ENCODE data around the gene SOX14.

The SOX14 gene

GRCh38 chr3:137764001-137764433 lies at the start of gene SOX14:
Gene SOX14, plus strand, starts transcription at chr3:137764315. Its CDS starts 470 bp downstream, at chr3:137764785.
- DNase-seq (ENCODE audit: low spot score): no peak

GRCh38 chr3:137714551-137714950 lies 49.6 kb upstream of the SOX14 start:
- no peak for DNase-seq (ENCODE audit: low spot score)

- DNase-seq (ENCODE audit: low spot score): no peak
Measured at GRCh38 chr3:137724240-137724639, 39.9 kb upstream of the SOX14 start.

GRCh38 chr3:137737208-137737607 lies 26.9 kb upstream of the SOX14 start:
- no peak for DNase-seq (ENCODE audit: low spot score)

- DNase-seq (ENCODE audit: low spot score): no peak
Measured at GRCh38 chr3:137738710-137739109, 25.4 kb upstream of the SOX14 start.

- no peak for DNase-seq (ENCODE audit: low spot score)
Measured at GRCh38 chr3:137743608-137744007, 20.5 kb upstream of the SOX14 start.

- DNase-seq (ENCODE audit: low spot score): no peak
Measured at GRCh38 chr3:137746808-137747207, 17.3 kb upstream of the SOX14 start.

- DNase-seq (ENCODE audit: low spot score): no peak
Measured at GRCh38 chr3:137759505-137759904, 4.6 kb upstream of the SOX14 start.

GRCh38 chr3:137760341-137761098 lies 3.6 kb upstream of the SOX14 start:
- DNase-seq (ENCODE audit: low spot score): no peak

- no peak for DNase-seq (ENCODE audit: low spot score)
Measured at GRCh38 chr3:137761099-137761562, 3.0 kb upstream of the SOX14 start.

- no peak for DNase-seq (ENCODE audit: low spot score)
Measured at GRCh38 chr3:137761563-137762503, 2.3 kb upstream of the SOX14 start.

- no peak for DNase-seq (ENCODE audit: low spot score)
Measured at GRCh38 chr3:137762674-137763593, 1.2 kb upstream of the SOX14 start.

GRCh38 chr3:137763594-137763938 lies 549 bp upstream of the SOX14 start:
- no peak for DNase-seq (ENCODE audit: low spot score)

GRCh38 chr3:137764563-137765309 lies 621 bp downstream of the SOX14 start:
- no peak for DNase-seq (ENCODE audit: low spot score)

GRCh38 chr3:137765310-137766033 lies 1.4 kb downstream of the SOX14 start:
- DNase-seq (ENCODE audit: low spot score): no peak

GRCh38 chr3:137766041-137766875 lies 2.1 kb downstream of the SOX14 start:
- no peak for DNase-seq (ENCODE audit: low spot score)

- DNase-seq (ENCODE audit: low spot score): no peak
Measured at GRCh38 chr3:137766876-137767537, 2.9 kb downstream of the SOX14 start.

GRCh38 chr3:137767538-137768360 lies 3.6 kb downstream of the SOX14 start:
- DNase-seq (ENCODE audit: low spot score): no peak
